HG02678 (cell line): Measurements from ENCODE around the gene RAC2.
"Not testable (repeated sequence)": the region's sequence is repeated elsewhere in the genome, so short reads cannot be mapped to it uniquely, and the experiment has no call there.

Experiments used
- ATAC-seq: cut with Tn5 transposase; IDR thresholded peaks from one replicate; pipeline ENCODE4 v1.9.1; 2021; ENCODE audit warnings: mild to moderate bottlenecking, moderate library complexity; ENCODE audit not compliant: unreplicated experiment

The RAC2 gene

GRCh38 chr22:37237371-37238268 lies 6.4 kb downstream of the RAC2 start:
- no peak for ATAC-seq

GRCh38 chr22:37235897-37236607 lies 8.0 kb downstream of the RAC2 start:
- no peak for ATAC-seq

- no peak for ATAC-seq
Measured at GRCh38 chr22:37234736-37235711, 9.0 kb downstream of the RAC2 start.

- ATAC-seq: no peak
Measured at GRCh38 chr22:37233751-37234631, 10.1 kb downstream of the RAC2 start.

GRCh38 chr22:37233371-37233750 lies 10.7 kb downstream of the RAC2 start:
- ATAC-seq: not testable (repeated sequence)

GRCh38 chr22:37232140-37232998 lies 11.7 kb downstream of the RAC2 start:
- ATAC-seq: no peak

- ATAC-seq: no peak
Measured at GRCh38 chr22:37231406-37232139, 12.5 kb downstream of the RAC2 start.

GRCh38 chr22:37230673-37231405 lies 13.2 kb downstream of the RAC2 start:
- ATAC-seq: peak; percentile 30

GRCh38 chr22:37229805-37230672 lies 14.0 kb downstream of the RAC2 start:
- ATAC-seq: peak; percentile 51

- ATAC-seq: no peak
Measured at GRCh38 chr22:37229012-37229804, 14.9 kb downstream of the RAC2 start.

GRCh38 chr22:37228106-37229011 lies 15.7 kb downstream of the RAC2 start:
- no peak for ATAC-seq

- ATAC-seq: no peak
Measured at GRCh38 chr22:37226514-37226913, 17.6 kb downstream of the RAC2 start.

- ATAC-seq: no peak
Measured at GRCh38 chr22:37226087-37226486, 18.0 kb downstream of the RAC2 start.

- no peak for ATAC-seq
Measured at GRCh38 chr22:37225481-37225880, 18.6 kb downstream of the RAC2 start.
